MM.1S (cell line): ENCODE measurements around the gene SPIRE2.

ENCODE experiments used
- DNase-seq: peaks from one replicate; pipeline ENCODE4 v3.0.0-alpha.2; 2015
- H2AFZ ChIP-seq: fragments of 300-600 bp; sonication (generic); 2 replicates; pipeline ENCODE4 v1.6.0; 2016; ENCODE audit warnings: antibody characterized with exemption, low read length
- H3F3A ChIP-seq: fragments of 300-600 bp; sonication (generic); 2 replicates; pipeline ENCODE4 v1.6.1; 2016; ENCODE audit warnings: mild to moderate bottlenecking, antibody characterized with exemption, low read length, moderate library complexity, mixed read lengths; ENCODE audit not compliant: insufficient read depth
- H3K27ac ChIP-seq: fragments of 300-600 bp; sonication (generic); 2 replicates; pipeline ENCODE4 v1.5.1; 2016; ENCODE audit warnings: mild to moderate bottlenecking, low read length
- H3K27me3 ChIP-seq: fragments of 300-600 bp; sonication (generic); replicated peaks from 2 replicates; pipeline ENCODE4 v1.6.0; 2016; ENCODE audit warnings: low read length; ENCODE audit not compliant: insufficient read depth
- H3K36me3 ChIP-seq: fragments of 300-600 bp; sonication (generic); replicated peaks from 2 replicates; pipeline ENCODE4 v1.6.1; 2016; ENCODE audit warnings: mild to moderate bottlenecking, low read length, mixed read lengths; ENCODE audit not compliant: insufficient read depth
- H3K4me1 ChIP-seq: fragments of 300-600 bp; sonication (generic); 2 replicates; pipeline ENCODE4 v1.6.1; 2016; ENCODE audit warnings: low read length, mixed read lengths
- H3K4me2 ChIP-seq: fragments of 300-600 bp; sonication (generic); 2 replicates; pipeline ENCODE4 v1.6.0; 2016; ENCODE audit warnings: low read depth, low read length
- H3K4me3 ChIP-seq: fragments of 300-600 bp; sonication (generic); 2 replicates; pipeline ENCODE4 v1.5.1; 2016; ENCODE audit warnings: low read length, mixed read lengths
- H3K79me2 ChIP-seq: fragments of 300-600 bp; sonication (generic); 2 replicates; pipeline ENCODE4 v1.6.1; 2016; ENCODE audit warnings: mixed run types, low read length, mixed read lengths
- H3K9ac ChIP-seq: fragments of 300-600 bp; sonication (generic); 2 replicates; pipeline ENCODE4 v1.6.1; 2016; ENCODE audit warnings: low read length, mixed read lengths
- H3K9me2 ChIP-seq: fragments of 300-600 bp; sonication (generic); replicated peaks from 2 replicates; pipeline ENCODE4 v1.6.1; 2016; ENCODE audit warnings: mild to moderate bottlenecking, low read length, mixed read lengths; ENCODE audit not compliant: insufficient read depth
- H3K9me3 ChIP-seq: fragments of 300-600 bp; sonication (generic); replicated peaks from 2 replicates; pipeline ENCODE4 v1.6.1; 2016; ENCODE audit warnings: mild to moderate bottlenecking, low read length, mixed read lengths; ENCODE audit not compliant: insufficient read depth
- H4K20me1 ChIP-seq: fragments of 300-600 bp; sonication (generic); 2 replicates; pipeline ENCODE4 v1.6.1; 2016; ENCODE audit warnings: mild to moderate bottlenecking, low read length, moderate library complexity, mixed read lengths; ENCODE audit not compliant: insufficient read depth
- CTCF ChIP-seq: fragments of 300-600 bp; sonication (generic); IDR thresholded peaks from 2 replicates; pipeline ENCODE4 v1.5.1; 2016; ENCODE audit warnings: antibody characterized with exemption, low read length, mixed read lengths
- EZH2 ChIP-seq: fragments of 300-600 bp; sonication (generic); optimal IDR thresholded peaks from 2 replicates; pipeline ENCODE3; 2017; ENCODE audit warnings: low read depth, mild to moderate bottlenecking, antibody characterized with exemption, low read length, mixed read lengths
- EZH2phosphoT487 ChIP-seq: fragments of 300-600 bp; sonication (generic); IDR thresholded peaks from 2 replicates; pipeline ENCODE4 v1.6.1; 2018; ENCODE audit warnings: antibody characterized with exemption, low read length

Gene SPIRE2

GRCh38 chr16:89858973-89859614 lies 30.8 kb downstream of the SPIRE2 start:
- H3K9ac ChIP-seq: no peak overlapping the region
- H3K4me1 ChIP-seq: peaks cover 9% of the 10 kb centered on the region
- no peak for DNase-seq
- no peak overlapping the region for H3K4me2 ChIP-seq
- H2AFZ ChIP-seq: no peak overlapping the region
- no peaks in the 10 kb centered on the region for H4K20me1 ChIP-seq
- H3K27me3 ChIP-seq: no peaks in the 10 kb centered on the region
- H3K27ac ChIP-seq: no peak overlapping the region
- no peak overlapping the region for H3K4me3 ChIP-seq
- H3K36me3 ChIP-seq: no peaks in the 10 kb centered on the region
- H3K9me3 ChIP-seq: no peaks in the 10 kb centered on the region
- no peaks in the 10 kb centered on the region for H3K79me2 ChIP-seq
- peaks cover 10% of the 10 kb centered on the region for H3F3A ChIP-seq
- H3K9me2 ChIP-seq: no peaks in the 10 kb centered on the region
- TF ChIP-seq EZH2 (no peak), EZH2phosphoT487 (no peak), CTCF (no peak)

GRCh38 chr16:89859615-89860007 lies 31.3 kb downstream of the SPIRE2 start:
- Histone ChIP-seq H3K4me2 (no peak overlapping the region), H3K9me2 (no peaks in the 10 kb centered on the region), H4K20me1 (no peaks in the 10 kb centered on the region), H2AFZ (no peak overlapping the region), H3K4me1 (peaks cover 12% of the 10 kb centered on the region), H3K79me2 (no peaks in the 10 kb centered on the region), H3F3A (peaks cover 15% of the 10 kb centered on the region), H3K36me3 (no peaks in the 10 kb centered on the region), H3K4me3 (no peak overlapping the region), H3K9me3 (no peaks in the 10 kb centered on the region), H3K9ac (no peak overlapping the region), H3K27ac (no peak overlapping the region), H3K27me3 (no peaks in the 10 kb centered on the region)
- no peak for DNase-seq
- no peak for TF ChIP-seq EZH2
- TF ChIP-seq CTCF: no peak
- no peak for TF ChIP-seq EZH2phosphoT487

- Histone ChIP-seq H3K4me1 (peaks cover 13% of the 10 kb centered on the region), H3K4me3 (no peak overlapping the region), H4K20me1 (no peaks in the 10 kb centered on the region), H3K36me3 (no peaks in the 10 kb centered on the region), H3K27ac (no peak overlapping the region), H3K27me3 (no peaks in the 10 kb centered on the region), H3K79me2 (no peaks in the 10 kb centered on the region), H3F3A (peaks cover 17% of the 10 kb centered on the region), H3K9ac (no peak overlapping the region), H3K9me3 (no peaks in the 10 kb centered on the region), H3K4me2 (peak overlapping the region; percentile 29; the same call in 1 of the 2 replicates), H3K9me2 (no peaks in the 10 kb centered on the region), H2AFZ (no peak overlapping the region)
- TF ChIP-seq CTCF (peak; percentile 77), EZH2phosphoT487 (no peak)
- peak; percentile 37 for DNase-seq
These were observed 32.6 kb downstream of the SPIRE2 start for GRCh38 chr16:89860747-89861304.
